ENCODE data around the gene KIF12. TPM values are rescaled to one million over a fixed set of nuclear protein-coding genes. Genes with fewer than 3 reads are reported as not detected.

KIF12 gene
- total RNA-seq, 2 experiments from 2014 or later: not detected

DNA sequence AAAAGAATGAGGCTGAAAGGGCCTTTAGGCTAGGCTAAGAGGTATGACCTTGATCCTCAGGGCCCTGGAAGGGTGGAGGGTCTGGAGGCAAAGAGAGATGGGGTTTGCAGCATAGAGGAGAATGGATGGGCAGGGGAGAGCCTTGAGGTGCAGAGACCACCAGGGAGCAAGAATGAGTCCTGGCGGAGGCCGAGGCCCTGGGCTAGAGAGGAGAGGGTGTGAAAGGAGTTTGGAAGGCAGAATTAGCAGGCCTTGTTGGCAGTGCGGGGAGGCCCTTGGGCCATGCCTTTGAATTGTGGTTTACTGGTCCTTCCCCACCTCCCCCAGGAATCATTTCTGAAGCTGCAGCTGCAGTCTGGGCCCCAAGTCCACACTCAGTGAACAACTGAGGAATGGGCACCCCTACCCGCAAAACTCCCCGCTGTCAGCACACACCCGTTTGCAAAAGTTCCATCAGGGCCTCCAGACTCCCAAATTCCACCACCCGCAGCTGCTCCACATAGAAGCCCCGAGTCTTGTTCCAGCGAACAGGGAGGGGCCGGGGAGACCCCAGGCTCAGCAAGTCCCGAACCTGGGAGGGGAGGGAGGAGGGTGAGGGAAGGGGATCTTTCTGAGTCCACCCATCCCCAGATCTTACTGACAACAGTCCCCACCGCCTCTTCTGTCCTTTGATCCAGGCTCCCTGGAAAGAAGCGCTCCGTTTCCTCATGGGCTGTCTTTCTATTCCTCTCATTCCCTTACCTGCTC is 2.1 kb downstream of the KIF12 start:
- POLR2A ChIA-PET: no interaction called here
- H3K4me3 Mint-ChIP-seq: no peak overlapping the region

GRCh38 chr9:114096041-114096511 is 3.0 kb downstream of the KIF12 start:
- no peaks in the 10 kb centered on the region for H3K36me3 Mint-ChIP-seq (ENCODE audit: low read depth)
- ChIA-PET CTCF (interaction anchor here (1.4 kb wide), 1 partner anchor 13 kb away, joined by 6 read pairs; no protein-coding TSS in a partner anchor), POLR2A (no interaction called here)

More for the DNA sequence above, 2.1 kb downstream of the KIF12 start:
- Mint-ChIP-seq H3K36me3 (ENCODE audit: low read depth) (no peaks in the 10 kb centered on the region), H3K27me3 (ENCODE audit: low read depth) (peaks cover 31% of the 10 kb centered on the region), H3K27ac (no peak overlapping the region), H3K4me1 (ENCODE audit: low read depth) (no peaks in the 10 kb centered on the region), H3K9me3 (ENCODE audit: insufficient read depth) (peaks cover 3% of the 10 kb centered on the region)
- no peak for DNase-seq
- ATAC-seq: no peak
- CTCF ChIA-PET: no interaction called here

DNA sequence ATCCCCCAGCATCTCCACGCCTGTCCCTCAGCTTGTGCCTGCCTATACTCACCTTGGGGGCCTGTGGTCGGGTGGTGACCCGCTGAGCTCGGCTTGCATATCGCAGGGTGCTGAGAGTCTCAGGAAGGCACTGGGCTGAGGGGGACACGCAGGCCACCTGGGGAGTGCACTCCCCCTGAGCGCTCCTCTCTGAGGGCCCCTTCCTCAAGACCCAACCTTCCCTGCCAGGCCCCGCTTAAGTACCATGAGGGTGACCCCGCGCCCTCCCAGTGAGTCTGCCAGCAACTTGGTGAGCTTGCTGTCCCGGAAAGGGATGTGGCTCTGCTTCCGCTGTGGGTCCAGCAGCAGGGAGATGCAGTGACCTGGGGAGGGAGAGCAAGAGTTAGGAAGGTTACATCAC is 4.1 kb downstream of the KIF12 start:
- CTCF ChIA-PET: interaction anchor here (0.9 to 1.4 kb wide), 4 partner anchors 12 to 38 kb away, joined by 3 to 6 read pairs (median 4); no protein-coding TSS in a partner anchor
- H3K27me3 Mint-ChIP-seq (ENCODE audit: low read depth): peaks cover 25% of the 10 kb centered on the region
- no peak overlapping the region for H3K4me3 Mint-ChIP-seq
- H3K4me1 Mint-ChIP-seq (ENCODE audit: low read depth): no peaks in the 10 kb centered on the region
- DNase-seq (no peak), ATAC-seq (no peak)
- no peak overlapping the region for H3K27ac Mint-ChIP-seq
- H3K9me3 Mint-ChIP-seq (ENCODE audit: insufficient read depth): no peaks in the 10 kb centered on the region
- POLR2A ChIA-PET: no interaction called here
- no peaks in the 10 kb centered on the region for H3K36me3 Mint-ChIP-seq (ENCODE audit: low read depth)

More at GRCh38 chr9:114096041-114096511, 3.0 kb downstream of the KIF12 start:
- H3K4me1 Mint-ChIP-seq (ENCODE audit: low read depth): no peaks in the 10 kb centered on the region
- no peak overlapping the region for H3K27ac Mint-ChIP-seq
- DNase-seq (no peak), ATAC-seq (no peak)
- H3K9me3 Mint-ChIP-seq (ENCODE audit: insufficient read depth): no peaks in the 10 kb centered on the region
- no peak overlapping the region for H3K4me3 Mint-ChIP-seq
- H3K27me3 Mint-ChIP-seq (ENCODE audit: low read depth): peaks cover 29% of the 10 kb centered on the region

- POLR2A ChIA-PET: no interaction called here
- no peak overlapping the region for H3K4me3 Mint-ChIP-seq
- no peak overlapping the region for H3K27ac Mint-ChIP-seq
- ATAC-seq (no peak), DNase-seq (no peak)
- CTCF ChIA-PET: interaction anchor here (0.9 to 1.0 kb wide), 3 partner anchors 11 to 14 kb away, joined by 3 to 4 read pairs (median 4); no protein-coding TSS in a partner anchor
- no peaks in the 10 kb centered on the region for H3K36me3 Mint-ChIP-seq (ENCODE audit: low read depth)
- peaks cover 16% of the 10 kb centered on the region for H3K27me3 Mint-ChIP-seq (ENCODE audit: low read depth)
- no peaks in the 10 kb centered on the region for H3K4me1 Mint-ChIP-seq (ENCODE audit: low read depth)
- no peaks in the 10 kb centered on the region for H3K9me3 Mint-ChIP-seq (ENCODE audit: insufficient read depth)
These were observed 5.2 kb downstream of the KIF12 start for GRCh38 chr9:114093761-114094505.

DNA sequence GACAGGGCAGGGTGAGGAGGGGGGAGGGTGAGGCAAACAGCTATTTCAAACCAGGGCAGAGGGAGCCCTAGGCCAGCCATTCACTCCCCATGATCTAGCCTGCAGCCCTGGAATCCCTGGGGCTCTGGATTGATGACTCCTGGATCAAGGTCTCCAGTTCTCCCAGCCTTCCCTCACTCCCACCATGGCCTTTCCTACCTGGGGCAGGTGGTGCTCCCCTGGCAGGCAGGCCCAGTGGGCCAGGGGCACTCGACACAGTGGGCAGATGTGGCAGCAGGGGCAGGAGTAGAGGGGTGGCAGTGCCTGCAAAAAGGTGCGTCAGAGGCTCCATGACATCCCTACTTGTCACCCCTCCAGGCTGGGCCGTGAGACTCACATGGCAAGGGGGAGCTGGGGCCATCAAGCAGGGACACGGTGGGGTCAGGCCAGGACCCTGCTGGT is 6.0 kb downstream of the KIF12 start:
- Mint-ChIP-seq H3K9me3 (ENCODE audit: insufficient read depth) (no peaks in the 10 kb centered on the region), H3K4me1 (ENCODE audit: low read depth) (no peaks in the 10 kb centered on the region), H3K36me3 (ENCODE audit: low read depth) (no peaks in the 10 kb centered on the region), H3K27ac (no peak overlapping the region), H3K27me3 (ENCODE audit: low read depth) (peaks cover 15% of the 10 kb centered on the region), H3K4me3 (no peak overlapping the region)
- ChIA-PET CTCF (interaction anchor here (0.9 to 1.0 kb wide), 2 partner anchors 11 to 17 kb away, joined by 3 read pairs; no protein-coding TSS in a partner anchor), POLR2A (no interaction called here)
- no peak for DNase-seq
- no peak for ATAC-seq

DNA sequence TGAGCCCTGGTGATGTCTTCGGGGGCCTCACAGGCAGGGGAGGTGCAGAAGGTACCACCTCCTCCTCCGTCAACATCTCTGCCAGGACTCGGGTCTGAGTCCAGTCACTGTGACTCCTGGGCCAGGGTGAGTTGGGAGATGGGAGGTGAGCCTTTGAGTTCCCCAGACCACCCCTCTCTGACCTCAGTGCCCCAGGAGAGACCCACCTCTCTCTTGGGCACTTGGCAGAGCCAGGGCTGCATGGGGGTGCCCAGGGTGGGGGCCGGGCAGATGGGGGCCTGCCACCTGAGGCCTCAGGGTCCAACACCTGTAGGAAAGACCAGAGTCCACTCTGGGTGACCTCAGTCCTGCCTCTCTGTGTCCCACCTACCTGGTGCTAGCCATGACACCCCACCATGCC is 6.8 kb downstream of the KIF12 start:
- Mint-ChIP-seq H3K9me3 (ENCODE audit: insufficient read depth) (no peaks in the 10 kb centered on the region), H3K36me3 (ENCODE audit: low read depth) (no peaks in the 10 kb centered on the region), H3K27me3 (ENCODE audit: low read depth) (peaks cover 10% of the 10 kb centered on the region), H3K27ac (no peak overlapping the region), H3K4me1 (ENCODE audit: low read depth) (no peaks in the 10 kb centered on the region), H3K4me3 (no peak overlapping the region)
- ChIA-PET POLR2A (no interaction called here), CTCF (interaction anchor here (1.0 kb wide), 1 partner anchor 18 kb away, joined by 3 read pairs; no protein-coding TSS in a partner anchor)
- DNase-seq (no peak), ATAC-seq (no peak)

DNA sequence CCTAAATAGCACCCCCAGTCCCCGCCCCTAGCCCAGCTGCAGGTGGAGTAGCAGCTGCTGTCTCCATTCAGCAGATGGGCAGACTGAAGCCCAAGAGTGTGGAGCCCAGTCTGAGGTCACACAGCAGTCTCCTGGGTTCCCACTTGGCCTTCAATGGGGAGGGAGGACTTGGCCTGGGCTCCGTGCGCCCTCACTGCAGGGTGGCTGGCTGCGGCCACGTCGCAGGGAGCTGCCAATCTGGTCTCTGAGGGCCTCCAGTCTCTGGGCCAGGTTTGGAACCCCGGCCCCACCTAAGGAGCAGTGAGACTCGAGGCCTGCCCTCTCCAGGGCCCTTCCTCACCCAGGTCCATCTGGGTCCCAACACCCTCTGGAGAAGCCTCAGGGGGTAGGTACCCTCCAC is 7.4 kb downstream of the KIF12 start:
- Mint-ChIP-seq H3K4me1 (ENCODE audit: low read depth) (no peaks in the 10 kb centered on the region), H3K9me3 (ENCODE audit: insufficient read depth) (no peaks in the 10 kb centered on the region), H3K27ac (no peak overlapping the region), H3K36me3 (ENCODE audit: low read depth) (no peaks in the 10 kb centered on the region), H3K4me3 (no peak overlapping the region), H3K27me3 (ENCODE audit: low read depth) (peaks cover 5% of the 10 kb centered on the region)
- no peak for ATAC-seq
- no peak for DNase-seq
- ChIA-PET CTCF (interaction anchor here (0.6 to 1.2 kb wide), 2 partner anchors 9 to 199 kb away, joined by 3 to 5 read pairs; no protein-coding TSS in a partner anchor), POLR2A (no interaction called here)

- DNase-seq (no peak), ATAC-seq (no peak)
- Mint-ChIP-seq H3K9me3 (ENCODE audit: insufficient read depth) (no peaks in the 10 kb centered on the region), H3K4me1 (ENCODE audit: low read depth) (no peaks in the 10 kb centered on the region), H3K27me3 (ENCODE audit: low read depth) (no peaks in the 10 kb centered on the region), H3K4me3 (no peak overlapping the region), H3K27ac (no peak overlapping the region), H3K36me3 (ENCODE audit: low read depth) (no peaks in the 10 kb centered on the region)
- POLR2A ChIA-PET: no interaction called here
- CTCF ChIA-PET: interaction anchor here (1.2 kb wide), 1 partner anchor 8 kb away, joined by 5 read pairs; no protein-coding TSS in a partner anchor
These were observed 8.3 kb downstream of the KIF12 start for GRCh38 chr9:114090798-114091197.

DNA sequence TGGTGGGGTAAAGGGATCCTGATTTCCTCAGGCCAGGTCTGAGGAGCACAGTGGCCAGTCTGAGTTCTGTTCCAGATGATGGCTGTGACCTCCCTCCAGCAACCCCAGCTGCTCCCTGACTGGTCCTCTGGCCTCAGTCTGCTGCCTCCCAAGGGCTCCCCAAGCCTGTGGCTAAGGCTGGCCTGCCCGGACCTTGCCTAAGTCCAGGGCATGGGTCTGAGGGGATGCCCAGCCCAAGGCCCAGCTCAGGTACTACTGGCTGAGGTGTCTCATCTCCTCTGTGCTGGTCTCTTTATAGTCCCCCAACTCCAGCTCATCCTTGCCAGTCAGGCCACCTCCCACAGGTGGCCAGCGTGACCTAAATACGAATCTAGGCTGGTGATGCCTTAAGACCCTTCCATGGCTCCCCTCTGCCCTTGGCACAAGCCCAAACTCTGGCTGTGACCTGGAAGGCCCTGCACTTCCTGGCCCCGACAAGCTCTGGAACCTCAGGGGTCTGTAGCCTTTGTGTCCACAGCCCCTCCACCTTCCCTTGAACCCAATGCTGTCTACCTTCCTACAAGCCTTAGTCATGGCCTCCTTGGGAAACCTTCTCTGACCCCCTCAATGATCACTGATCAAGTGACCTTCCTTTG is 9.8 kb downstream of the KIF12 start:
- no peak overlapping the region for H3K4me3 Mint-ChIP-seq
- no peaks in the 10 kb centered on the region for H3K36me3 Mint-ChIP-seq (ENCODE audit: low read depth)
- no peaks in the 10 kb centered on the region for H3K9me3 Mint-ChIP-seq (ENCODE audit: insufficient read depth)
- H3K27ac Mint-ChIP-seq: no peak overlapping the region
- ChIA-PET POLR2A (no interaction called here), CTCF (interaction anchor here (1.0 to 1.4 kb wide), 3 partner anchors 19 to 204 kb away, joined by 3 to 4 read pairs (median 3); no protein-coding TSS in a partner anchor)
- H3K4me1 Mint-ChIP-seq (ENCODE audit: low read depth): no peaks in the 10 kb centered on the region
- ATAC-seq (no peak), DNase-seq (no peak)
- H3K27me3 Mint-ChIP-seq (ENCODE audit: low read depth): no peaks in the 10 kb centered on the region

- no peaks in the 10 kb centered on the region for H3K27me3 Mint-ChIP-seq (ENCODE audit: low read depth)
- no peak for ATAC-seq
- no peaks in the 10 kb centered on the region for H3K4me1 Mint-ChIP-seq (ENCODE audit: low read depth)
- H3K27ac Mint-ChIP-seq: no peak overlapping the region
- POLR2A ChIA-PET: no interaction called here
- no peak for DNase-seq
- CTCF ChIA-PET: interaction anchor here (1.4 kb wide), 1 partner anchor 19 kb away, joined by 3 read pairs; no protein-coding TSS in a partner anchor
- no peak overlapping the region for H3K4me3 Mint-ChIP-seq
- no peaks in the 10 kb centered on the region for H3K36me3 Mint-ChIP-seq (ENCODE audit: low read depth)
- no peaks in the 10 kb centered on the region for H3K9me3 Mint-ChIP-seq (ENCODE audit: insufficient read depth)
These were observed 10.4 kb downstream of the KIF12 start for GRCh38 chr9:114088571-114089170.

DNA sequence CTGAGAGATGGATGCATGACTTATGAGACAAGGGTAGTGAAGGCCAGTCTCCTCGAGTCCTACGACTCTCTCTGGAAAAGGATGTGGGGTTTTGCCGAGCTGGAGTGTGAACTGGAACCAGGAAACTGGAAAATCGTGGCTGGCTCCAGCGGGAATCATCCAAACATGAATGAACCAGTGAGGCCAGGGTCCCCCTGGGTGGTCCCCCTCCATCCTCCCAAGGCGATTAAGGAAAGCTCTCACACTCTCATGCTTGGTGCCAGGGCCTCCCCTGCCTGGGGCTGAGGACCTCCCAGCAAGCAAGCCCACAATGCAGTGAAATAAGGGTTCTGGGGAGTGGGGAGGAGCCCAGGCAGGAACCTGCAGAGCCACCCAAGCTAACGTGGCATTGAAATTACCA is 11.4 kb downstream of the KIF12 start:
- DNase-seq (no peak), ATAC-seq (no peak)
- no peaks in the 10 kb centered on the region for H3K36me3 Mint-ChIP-seq (ENCODE audit: low read depth)
- H3K9me3 Mint-ChIP-seq (ENCODE audit: insufficient read depth): no peaks in the 10 kb centered on the region
- no peak overlapping the region for H3K27ac Mint-ChIP-seq
- no peak overlapping the region for H3K4me3 Mint-ChIP-seq
- no peaks in the 10 kb centered on the region for H3K4me1 Mint-ChIP-seq (ENCODE audit: low read depth)
- CTCF ChIA-PET: no interaction called here
- POLR2A ChIA-PET: no interaction called here
- H3K27me3 Mint-ChIP-seq (ENCODE audit: low read depth): no peaks in the 10 kb centered on the region

All from activated CD8-positive, alpha-beta T cell treated with anti-CD3 and anti-CD28 coated beads, Interleukin-2, amount 10 ng/mL, durations not matched to agents 7 days and 5 days (primary cell).